Activated CD4-positive, alpha-beta T cell treated with anti-CD3 and anti-CD28 coated beads for 36 hours (primary cell): Measurements from ENCODE around the gene THAP4. TPM values are rescaled to one million over a fixed set of nuclear protein-coding genes. Genes with fewer than 3 reads are reported as not detected.

Experiments used
- ATAC-seq: fragments of 200-7000 bp; cut with Tn5 transposase; one replicate; pipeline ENCODE4 v1.10.0; 2021; ENCODE audit warnings: mild to moderate bottlenecking, moderate library complexity
- CTCF ChIA-PET: fragments of 350-600 bp; sonication (Branson Sonifier 250); formaldehyde crosslinking; loops from one replicate; lab custom pipeline; 2021; ENCODE audit warnings: antibody characterized with exemption; lab: Charles Lee
- POLR2A ChIA-PET: fragments of 350-600 bp; sonication (Branson Sonifier 250); formaldehyde crosslinking; loops from one replicate; lab custom pipeline; 2021; ENCODE audit warnings: antibody characterized with exemption, inconsistent platforms; lab: Charles Lee
- DNase-seq: peaks from one replicate; pipeline ENCODE4 v3.0.0-alpha.2; 2020
- H3K27ac Mint-ChIP-seq: one replicate; pipeline ENCODE4 v1.8.0; 2021; ENCODE audit warnings: mixed read lengths
- H3K27me3 Mint-ChIP-seq: one replicate; pipeline ENCODE4 v1.8.0; 2021; ENCODE audit warnings: mixed read lengths
- H3K36me3 Mint-ChIP-seq: one replicate; pipeline ENCODE4 v1.8.0; 2021; ENCODE audit warnings: low read depth, mixed read lengths
- H3K4me1 Mint-ChIP-seq: one replicate; pipeline ENCODE4 v1.8.0; 2021; ENCODE audit warnings: mixed read lengths
- H3K4me3 Mint-ChIP-seq: one replicate; pipeline ENCODE4 v1.8.0; 2021; ENCODE audit warnings: mild to moderate bottlenecking, moderate library complexity, mixed read lengths
- H3K9me3 Mint-ChIP-seq: one replicate; pipeline ENCODE4 v1.8.0; 2021; ENCODE audit warnings: low read depth, mixed read lengths
- intact Hi-C, 2 experiments: fragments of 100-400 bp; cut with DNase I in 1 of 2; cut with micrococcal nuclease in 1 of 2; formaldehyde crosslinking; loops; one replicate each; pipeline versions ENCODE4 v1.14.2 to v1.15.1; 2022 to 2024; cut with DNase I, micrococcal nuclease
- total RNA-seq, 2 experiments: library from RNA; stranded (reverse); gene quantifications; one replicate each; pipeline ENCODE4 v1.2.3, GENCODE V29; 2021

Gene THAP4
- total RNA-seq, 2 experiments from 2014 or later, result 42.5 to 54.1 TPM

DNA sequence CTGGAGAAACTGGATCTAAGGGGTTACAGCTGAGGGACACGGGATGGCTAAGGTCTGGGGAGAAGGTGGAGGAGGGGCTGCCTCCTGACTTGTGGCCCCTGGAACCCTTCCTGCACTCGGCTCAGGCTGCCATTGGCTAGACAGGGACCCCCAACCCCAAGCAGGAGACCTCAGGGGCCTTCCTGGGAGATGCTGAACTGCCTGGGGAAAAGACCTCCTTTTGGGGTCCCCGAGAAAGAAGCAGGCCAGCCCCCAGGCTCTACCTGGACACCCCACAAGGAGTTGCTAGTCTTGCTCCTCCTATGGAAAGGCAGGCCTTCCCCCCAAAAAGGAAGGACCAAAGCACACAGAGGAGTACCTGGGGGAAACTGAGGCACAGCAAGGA is 88.5 kb downstream of the THAP4 start:
- Mint-ChIP-seq H3K36me3 (no peaks in the 10 kb centered on the region), H3K27me3 (peaks cover 28% of the 10 kb centered on the region)
- CTCF ChIA-PET, result no interaction called here

DNA sequence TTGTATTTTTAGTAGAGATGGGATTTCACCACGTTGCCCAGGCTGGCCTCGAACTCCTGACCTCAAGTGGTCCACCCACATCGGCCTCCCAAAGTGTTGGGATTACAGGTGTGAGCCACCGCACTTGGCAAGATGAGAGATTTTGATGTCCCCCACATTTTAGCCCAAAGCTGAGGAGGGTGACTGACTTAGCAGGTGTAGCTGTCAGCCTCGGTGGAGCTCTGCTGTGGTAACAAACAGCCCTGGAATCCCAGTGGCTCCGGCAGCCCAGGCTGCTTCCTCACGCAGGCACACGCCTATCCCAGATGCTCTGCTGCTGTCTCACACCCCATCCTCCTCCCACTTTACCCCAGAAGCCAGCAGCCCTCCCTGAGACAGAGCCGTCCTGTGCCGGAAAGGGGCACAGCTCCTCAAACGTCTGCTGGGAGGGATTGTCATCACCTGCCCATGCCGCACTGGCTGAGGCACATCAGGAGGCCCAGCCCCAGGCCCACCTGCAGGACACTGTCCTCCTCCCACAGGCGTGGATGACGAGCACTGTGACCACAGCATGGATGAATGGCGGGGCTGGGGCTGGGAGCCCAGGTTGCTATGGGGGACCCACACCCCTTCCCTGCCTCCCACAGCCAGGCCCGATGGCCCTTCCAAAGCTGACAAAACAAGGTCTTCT is 89.0 kb downstream of the THAP4 start:
- no peaks in the 10 kb centered on the region for H3K9me3 Mint-ChIP-seq
- no peaks in the 10 kb centered on the region for H3K36me3 Mint-ChIP-seq
- ChIA-PET POLR2A (no interaction called here), CTCF (no interaction called here)
- intact Hi-C loops, result no loop called here
- no peak for ATAC-seq
- H3K4me1 Mint-ChIP-seq, result no peaks in the 10 kb centered on the region
- no peak overlapping the region for H3K4me3 Mint-ChIP-seq
- peaks cover 30% of the 10 kb centered on the region for H3K27me3 Mint-ChIP-seq
- no peak for DNase-seq
- no peak overlapping the region for H3K27ac Mint-ChIP-seq

More for the DNA sequence above, 88.5 kb downstream of the THAP4 start:
- intact Hi-C loops, result no loop called here
- no peaks in the 10 kb centered on the region for H3K4me1 Mint-ChIP-seq
- POLR2A ChIA-PET, result no interaction called here
- no peak for DNase-seq
- no peak overlapping the region for H3K4me3 Mint-ChIP-seq
- no peak for ATAC-seq
- H3K9me3 Mint-ChIP-seq, result no peaks in the 10 kb centered on the region
- no peak overlapping the region for H3K27ac Mint-ChIP-seq

DNA sequence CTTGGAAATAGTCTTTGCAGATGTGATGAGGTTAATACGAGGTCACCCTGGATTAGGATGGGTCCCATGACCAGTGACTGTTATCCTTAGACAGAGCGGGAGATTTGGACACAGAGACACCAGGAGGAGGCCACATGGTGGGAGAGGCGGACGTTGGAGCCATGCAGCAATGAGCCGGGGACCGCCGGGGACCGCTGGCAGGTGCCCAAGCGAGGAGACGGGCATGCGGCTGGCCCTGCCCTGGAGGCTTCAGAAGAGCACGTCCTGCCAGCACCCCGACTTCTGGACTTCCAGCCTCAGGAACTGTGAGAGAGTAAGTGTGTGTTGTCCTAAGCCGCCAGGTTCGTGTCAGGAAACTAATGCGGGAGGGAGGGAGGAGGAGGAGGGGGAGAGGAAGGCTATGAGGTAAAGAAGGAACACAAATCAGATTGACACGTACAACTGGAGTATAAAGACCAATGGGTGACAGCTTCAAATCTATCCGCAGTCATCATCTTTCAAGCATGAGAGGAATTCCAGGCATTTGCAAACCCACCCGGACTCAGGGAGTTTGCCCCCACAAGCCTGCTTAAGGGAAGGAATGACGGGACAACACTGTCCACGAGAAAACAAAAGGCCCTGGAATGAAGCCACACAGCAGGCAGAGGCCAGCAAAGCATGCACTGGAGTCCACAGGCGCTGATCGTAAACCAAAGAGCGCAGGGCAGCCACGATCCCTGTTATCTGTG is 90.0 kb downstream of the THAP4 start:
- no peak overlapping the region for H3K4me3 Mint-ChIP-seq
- no peak for DNase-seq
- ChIA-PET POLR2A (no interaction called here), CTCF (no interaction called here)
- intact Hi-C loops, result no loop called here
- peaks cover 30% of the 10 kb centered on the region for H3K27me3 Mint-ChIP-seq
- H3K4me1 Mint-ChIP-seq, result no peaks in the 10 kb centered on the region
- no peaks in the 10 kb centered on the region for H3K36me3 Mint-ChIP-seq
- no peaks in the 10 kb centered on the region for H3K9me3 Mint-ChIP-seq
- H3K27ac Mint-ChIP-seq, result no peak overlapping the region
- ATAC-seq, result no peak

DNA sequence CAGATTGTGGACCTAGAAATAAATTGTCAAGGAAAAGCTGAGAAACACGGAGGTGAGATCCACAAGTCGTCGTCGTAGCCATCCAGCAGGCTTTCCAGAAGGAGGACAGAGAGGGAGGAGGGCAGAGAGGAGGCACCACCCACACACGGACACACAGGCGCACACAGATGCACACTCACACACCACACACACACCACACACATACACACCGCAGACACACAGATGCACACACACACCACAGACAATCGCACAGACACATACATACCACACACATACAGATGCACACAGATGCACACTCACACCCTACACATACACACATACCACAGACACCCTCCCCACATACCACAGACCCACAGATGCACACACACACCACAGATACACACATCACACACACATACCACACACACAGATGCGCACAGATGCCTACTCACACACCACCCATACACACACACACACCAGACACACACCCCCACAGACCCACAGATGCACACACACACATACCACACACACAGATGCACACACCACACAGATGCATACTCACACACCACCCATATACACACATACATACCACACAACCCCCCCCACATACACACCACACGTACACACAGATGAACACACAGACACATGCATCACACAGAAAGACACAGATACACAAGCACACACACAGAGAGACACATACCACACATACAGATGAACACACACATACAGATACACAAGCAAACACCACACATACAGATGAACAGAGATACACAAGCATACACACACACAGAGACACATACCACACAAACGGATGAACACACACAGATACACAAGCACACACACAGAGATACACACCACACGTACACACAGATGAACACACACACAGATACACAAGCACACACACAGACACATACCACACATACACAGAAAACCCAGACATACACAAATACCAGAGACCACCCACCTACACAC is 91.2 kb downstream of the THAP4 start:
- peaks cover 22% of the 10 kb centered on the region for H3K27me3 Mint-ChIP-seq
- no peak overlapping the region for H3K27ac Mint-ChIP-seq
- ATAC-seq, result no peak
- DNase-seq, result no peak
- POLR2A ChIA-PET, result no interaction called here
- CTCF ChIA-PET, result interaction anchor here (0.7 kb wide), 1 partner anchor 1318 kb away, joined by 3 read pairs; no protein-coding TSS in a partner anchor
- H3K4me1 Mint-ChIP-seq, result peaks cover under 1% of the 10 kb centered on the region
- H3K36me3 Mint-ChIP-seq, result no peaks in the 10 kb centered on the region
- no peaks in the 10 kb centered on the region for H3K9me3 Mint-ChIP-seq
- intact Hi-C loops, result no loop called here
- no peak overlapping the region for H3K4me3 Mint-ChIP-seq

DNA sequence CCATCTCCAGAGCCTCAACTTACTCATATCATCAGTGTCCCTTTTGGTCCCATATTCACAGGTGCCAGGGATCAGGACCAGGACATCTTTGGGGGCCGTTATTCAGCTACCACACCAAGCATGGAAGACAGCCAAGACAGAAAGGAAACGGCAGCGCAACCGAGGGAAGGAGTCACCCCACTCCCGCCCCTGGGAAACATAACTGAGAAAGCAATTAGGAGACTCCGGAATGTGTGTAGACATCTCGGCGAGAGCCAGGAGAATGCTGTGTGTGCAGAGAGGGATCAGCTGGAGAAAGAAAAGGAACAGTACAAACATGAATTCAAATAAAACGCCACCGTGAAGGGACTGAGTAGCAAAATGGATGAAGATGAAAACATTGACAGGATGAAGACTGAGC is 91.9 kb downstream of the THAP4 start:
- POLR2A ChIA-PET, result no interaction called here
- H3K36me3 Mint-ChIP-seq, result no peaks in the 10 kb centered on the region

DNA sequence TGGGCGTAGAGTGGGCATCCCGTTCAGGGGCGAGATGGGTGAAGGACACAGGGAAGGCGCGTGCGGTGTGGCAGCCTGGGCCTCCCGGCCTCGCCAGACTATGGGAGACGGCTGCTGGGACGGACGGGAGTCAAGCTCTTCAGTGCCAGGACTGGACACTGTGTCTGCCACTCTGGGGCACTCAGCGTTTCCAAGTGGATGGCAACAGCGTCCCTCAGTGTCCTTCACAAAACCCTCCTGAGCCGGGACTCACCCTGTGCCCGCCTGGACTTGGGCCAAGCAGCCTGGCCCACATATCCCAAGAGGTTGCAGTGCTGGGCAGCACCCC is 94.7 kb downstream of the THAP4 start:
- Mint-ChIP-seq H3K27me3 (peaks cover 17% of the 10 kb centered on the region), H3K27ac (no peak overlapping the region), H3K4me1 (peaks cover 4% of the 10 kb centered on the region), H3K4me3 (no peak overlapping the region), H3K36me3 (no peaks in the 10 kb centered on the region), H3K9me3 (no peaks in the 10 kb centered on the region)
- intact Hi-C loops, result no loop called here
- CTCF ChIA-PET, result no interaction called here
- POLR2A ChIA-PET, result no interaction called here
- DNase-seq (no peak), ATAC-seq (no peak)

More for the DNA sequence above, 91.9 kb downstream of the THAP4 start:
- CTCF ChIA-PET, result interaction anchor here (0.7 kb wide), 1 partner anchor 1317 kb away, joined by 3 read pairs; no protein-coding TSS in a partner anchor
- ATAC-seq (no peak), DNase-seq (no peak)
- no peaks in the 10 kb centered on the region for H3K9me3 Mint-ChIP-seq
- peaks cover 4% of the 10 kb centered on the region for H3K4me1 Mint-ChIP-seq
- peaks cover 25% of the 10 kb centered on the region for H3K27me3 Mint-ChIP-seq
- no peak overlapping the region for H3K27ac Mint-ChIP-seq
- no peak overlapping the region for H3K4me3 Mint-ChIP-seq
- intact Hi-C loops, result no loop called here

DNA sequence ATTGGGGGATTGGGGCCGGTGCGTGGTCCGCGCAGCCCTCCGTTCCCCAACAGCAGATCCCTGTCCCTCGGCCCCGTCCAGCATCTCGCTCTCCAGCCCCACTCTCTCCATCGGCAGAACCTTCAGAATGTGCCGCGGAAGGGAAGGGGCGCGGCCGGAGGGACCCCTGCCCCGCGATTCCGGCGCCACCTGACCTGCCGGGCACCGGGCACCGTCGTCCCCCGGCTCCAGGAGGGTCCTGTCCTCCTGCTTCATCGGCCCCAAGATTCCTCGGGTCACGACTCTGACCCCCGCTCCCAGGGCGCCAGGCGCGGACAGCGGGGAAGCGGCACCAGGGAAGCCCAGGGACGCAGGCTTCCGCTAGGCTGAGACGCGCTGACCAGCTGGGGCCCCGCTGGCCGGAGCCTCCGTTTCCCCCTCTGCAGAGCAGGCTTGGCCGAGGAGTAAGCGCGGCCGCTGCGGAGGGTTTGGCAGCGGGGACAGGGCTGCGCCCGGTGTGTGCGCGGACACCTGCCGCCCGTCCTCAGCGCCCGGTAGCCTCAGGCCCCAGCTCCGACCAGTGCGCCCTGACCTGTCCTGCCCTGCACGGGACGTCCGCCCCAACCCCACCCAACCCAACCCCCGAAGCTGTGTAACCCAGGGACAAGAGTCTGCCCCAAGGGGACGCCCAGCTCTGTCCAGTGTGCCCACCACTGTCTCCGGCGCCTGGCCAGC is 95.2 kb downstream of the THAP4 start:
- no peak overlapping the region for H3K27ac Mint-ChIP-seq
- ChIA-PET CTCF (no interaction called here), POLR2A (no interaction called here)
- DNase-seq (no peak), ATAC-seq (no peak)
- no peaks in the 10 kb centered on the region for H3K36me3 Mint-ChIP-seq
- peaks cover 14% of the 10 kb centered on the region for H3K27me3 Mint-ChIP-seq
- intact Hi-C loops, result loop anchor here (1.0 to 2.0 kb wide), 10 partner anchors 33 to 709 kb away; partner anchors contain the start of genes STK25 (in 2 of the 2), ATG4B (in 1 of the 2), D2HGDH (in 1 of the 2) and FARP2 (in 1 of the 2)
- H3K4me3 Mint-ChIP-seq, result no peak overlapping the region
- peaks cover 4% of the 10 kb centered on the region for H3K4me1 Mint-ChIP-seq
- H3K9me3 Mint-ChIP-seq, result no peaks in the 10 kb centered on the region

DNA sequence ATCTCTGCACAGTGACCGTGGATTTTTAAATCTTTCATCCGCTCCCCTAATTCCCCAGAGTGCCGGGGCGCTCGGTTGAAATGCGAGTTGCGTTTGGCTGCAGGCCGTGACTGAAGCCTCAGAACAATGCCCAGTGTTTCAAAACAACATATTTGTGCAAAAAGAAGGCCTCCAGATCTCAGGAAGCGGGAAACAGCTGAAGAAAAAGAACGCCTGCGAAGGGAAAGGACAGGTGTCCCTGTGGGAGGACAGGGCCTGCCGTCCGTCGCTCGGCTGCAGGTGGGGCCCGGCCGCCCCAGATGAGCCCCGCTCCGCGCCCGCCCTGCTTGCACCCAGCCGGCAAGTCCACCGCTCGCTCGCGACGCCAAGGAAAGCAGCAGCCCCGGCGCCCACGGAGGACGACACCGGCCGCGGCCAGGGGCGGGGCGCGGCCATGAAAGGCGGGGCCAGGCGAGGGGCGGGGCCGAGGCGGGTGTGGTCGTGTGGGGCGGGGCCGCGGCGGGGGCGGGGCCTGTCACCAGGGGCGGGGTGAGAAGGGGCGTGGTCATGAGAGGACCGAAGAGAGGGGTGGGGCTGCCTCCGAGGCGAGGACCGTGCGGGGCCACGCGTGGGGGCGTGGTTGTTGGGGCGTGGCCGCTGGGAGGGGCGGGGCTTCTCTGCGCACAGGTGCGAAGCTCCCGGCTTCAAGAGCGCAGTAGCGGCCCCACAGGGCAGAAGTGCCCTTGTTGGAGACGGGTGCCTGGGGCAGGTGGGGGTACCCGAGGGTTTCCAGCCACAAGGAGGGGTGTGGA is 96.0 kb downstream of the THAP4 start:
- H3K9me3 Mint-ChIP-seq, result no peaks in the 10 kb centered on the region
- intact Hi-C loops, result loop anchor here (1.0 to 2.0 kb wide), 10 partner anchors 33 to 708 kb away; partner anchors contain the start of genes STK25 (in 2 of the 2), ATG4B (in 1 of the 2), D2HGDH (in 1 of the 2) and FARP2 (in 1 of the 2)
- peak; percentile 92 for ATAC-seq
- H3K36me3 Mint-ChIP-seq, result no peaks in the 10 kb centered on the region
- ChIA-PET POLR2A (no interaction called here), CTCF (no interaction called here)
- peaks cover 4% of the 10 kb centered on the region for H3K4me1 Mint-ChIP-seq
- H3K4me3 Mint-ChIP-seq, result peak overlapping the region; percentile 31
- peaks cover 14% of the 10 kb centered on the region for H3K27me3 Mint-ChIP-seq
- H3K27ac Mint-ChIP-seq, result no peak overlapping the region
- DNase-seq, result peak; percentile 90

DNA sequence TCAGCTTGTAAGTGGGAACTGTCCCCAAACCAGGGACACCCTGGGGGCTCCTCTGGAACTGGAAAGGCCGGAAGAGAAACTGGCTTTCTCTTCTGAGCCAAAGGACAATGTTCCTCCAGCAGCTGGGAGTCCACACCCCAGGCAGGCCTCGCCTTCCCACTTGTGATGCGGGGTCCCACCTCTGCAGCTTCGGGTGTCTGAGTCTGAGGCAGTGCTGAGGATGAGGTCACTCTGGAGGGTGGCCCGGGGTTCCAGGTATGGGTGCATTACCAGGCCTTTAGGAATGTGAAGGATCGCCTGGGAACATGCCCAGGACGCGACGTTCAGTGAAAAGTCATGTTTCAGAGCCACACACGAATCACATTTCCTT is 96.6 kb downstream of the THAP4 start:
- Mint-ChIP-seq H3K27me3 (peaks cover 14% of the 10 kb centered on the region), H3K9me3 (no peaks in the 10 kb centered on the region), H3K27ac (no peak overlapping the region), H3K4me3 (peak overlapping the region; percentile 31), H3K4me1 (peaks cover 4% of the 10 kb centered on the region), H3K36me3 (no peaks in the 10 kb centered on the region)
- ChIA-PET POLR2A (no interaction called here), CTCF (no interaction called here)
- no peak for DNase-seq
- intact Hi-C loops, result loop anchor here in 1 of 2 experiments (2.0 kb wide), 1 partner anchor 708 kb away; no protein-coding TSS in a partner anchor
- no peak for ATAC-seq

DNA sequence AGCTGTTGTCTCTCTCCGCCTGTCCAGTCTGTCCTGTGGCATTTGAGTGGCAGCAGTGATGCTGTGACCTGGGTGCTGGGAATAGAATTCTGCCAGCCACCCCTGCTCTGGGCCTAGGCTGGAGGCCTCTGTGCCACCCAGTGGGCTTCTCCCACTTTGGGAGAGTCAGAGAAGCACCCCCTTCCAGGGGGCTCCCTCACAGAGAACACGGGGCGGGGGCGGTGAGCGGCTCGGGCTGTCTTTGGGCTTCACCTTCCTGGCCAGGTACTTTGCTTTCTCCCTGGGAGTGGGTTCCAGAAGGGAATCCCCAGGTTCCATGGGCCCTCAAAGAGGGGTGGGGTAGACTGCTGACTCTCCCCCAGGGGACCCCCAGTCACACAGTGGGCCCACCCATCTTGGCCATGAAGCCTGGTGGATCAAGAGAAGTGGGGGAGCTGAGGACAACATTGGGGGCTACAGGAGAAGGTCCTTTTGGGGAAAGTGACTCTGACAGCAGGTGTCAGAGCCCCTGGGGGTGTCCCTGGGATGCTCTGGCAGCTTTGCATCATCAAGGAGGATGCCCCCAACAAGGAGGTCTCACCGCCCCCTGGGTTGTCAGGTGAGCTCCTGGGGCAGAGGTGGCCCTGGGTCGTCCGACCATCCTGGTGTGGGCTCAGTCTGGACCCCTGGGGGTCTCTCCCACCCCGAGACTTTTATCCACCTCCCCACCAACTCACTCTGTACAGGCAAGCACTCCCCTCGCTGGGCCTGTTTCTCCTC is 97.2 kb downstream of the THAP4 start:
- Mint-ChIP-seq H3K27ac (no peak overlapping the region), H3K4me3 (no peak overlapping the region), H3K9me3 (no peaks in the 10 kb centered on the region), H3K36me3 (no peaks in the 10 kb centered on the region), H3K4me1 (peaks cover 4% of the 10 kb centered on the region), H3K27me3 (peaks cover 14% of the 10 kb centered on the region)
- intact Hi-C loops, result loop anchor here in 1 of 2 experiments (2.0 kb wide), 1 partner anchor 707 kb away; no protein-coding TSS in a partner anchor
- ChIA-PET POLR2A (no interaction called here), CTCF (no interaction called here)
- DNase-seq (no peak), ATAC-seq (no peak)
